ENCODE results near the gene TWF1. TPM values are rescaled to one million over a fixed set of nuclear protein-coding genes. Genes with fewer than 3 reads are reported as not detected.

The TWF1 gene
- total RNA-seq, 1 experiment from 2014 or later = 136 TPM

GRCh38 chr12:43812926-43813325, 6.8 kb upstream of the TWF1 start:
- in situ Hi-C loops (cut with HindIII; ENCODE audit: low pct_unique_long_range_greater_than_20kb, low sequenced_read_pairs) = no loop called here
- no peak for DNase-seq (ENCODE audit: low read depth)

- no peak for DNase-seq (ENCODE audit: low read depth)
- in situ Hi-C loops (cut with HindIII; ENCODE audit: low pct_unique_long_range_greater_than_20kb, low sequenced_read_pairs) = no loop called here
These were observed 5.9 kb upstream of the TWF1 start for GRCh38 chr12:43812057-43812456.

- in situ Hi-C loops (cut with HindIII; ENCODE audit: low pct_unique_long_range_greater_than_20kb, low sequenced_read_pairs) = no loop called here
- DNase-seq (ENCODE audit: low read depth) = no peak
These were observed 1.3 kb upstream of the TWF1 start for GRCh38 chr12:43807386-43807785.

GRCh38 chr12:43806737-43807072, 588 bp upstream of the TWF1 start:
- in situ Hi-C loops (cut with HindIII; ENCODE audit: low pct_unique_long_range_greater_than_20kb, low sequenced_read_pairs) = no loop called here
- DNase-seq (ENCODE audit: low read depth) = no peak

GRCh38 chr12:43805149-43805859, 813 bp downstream of the TWF1 start:
- in situ Hi-C loops (cut with HindIII; ENCODE audit: low pct_unique_long_range_greater_than_20kb, low sequenced_read_pairs) = no loop called here
- no peak for DNase-seq (ENCODE audit: low read depth)

- DNase-seq (ENCODE audit: low read depth) = no peak
- in situ Hi-C loops (cut with HindIII; ENCODE audit: low pct_unique_long_range_greater_than_20kb, low sequenced_read_pairs) = no loop called here
These were observed 8.4 kb downstream of the TWF1 start for GRCh38 chr12:43797561-43798217.

GRCh38 chr12:43795716-43796280, 10.3 kb downstream of the TWF1 start:
- DNase-seq (ENCODE audit: low read depth) = peak; percentile 21
- in situ Hi-C loops (cut with HindIII; ENCODE audit: low pct_unique_long_range_greater_than_20kb, low sequenced_read_pairs) = no loop called here

- in situ Hi-C loops (cut with HindIII; ENCODE audit: low pct_unique_long_range_greater_than_20kb, low sequenced_read_pairs) = no loop called here
- DNase-seq (ENCODE audit: low read depth) = peak; percentile 19
These were observed 16.2 kb downstream of the TWF1 start for GRCh38 chr12:43789941-43790340.

- in situ Hi-C loops (cut with HindIII; ENCODE audit: low pct_unique_long_range_greater_than_20kb, low sequenced_read_pairs) = no loop called here
- no peak for DNase-seq (ENCODE audit: low read depth)
These were observed 19.0 kb downstream of the TWF1 start for GRCh38 chr12:43786899-43787693.

GRCh38 chr12:43776498-43776897, 29.6 kb downstream of the TWF1 start:
- in situ Hi-C loops (cut with HindIII; ENCODE audit: low pct_unique_long_range_greater_than_20kb, low sequenced_read_pairs) = no loop called here
- peak; percentile 10 for DNase-seq (ENCODE audit: low read depth)

GRCh38 chr12:43766291-43766690, 39.8 kb downstream of the TWF1 start:
- in situ Hi-C loops (cut with HindIII; ENCODE audit: low pct_unique_long_range_greater_than_20kb, low sequenced_read_pairs) = loop anchor here (10.0 kb wide), 1 partner anchor 119 kb away; no protein-coding TSS in a partner anchor
- no peak for DNase-seq (ENCODE audit: low read depth)

- in situ Hi-C loops (cut with HindIII; ENCODE audit: low pct_unique_long_range_greater_than_20kb, low sequenced_read_pairs) = loop anchor here (10.0 kb wide), 1 partner anchor 120 kb away; no protein-coding TSS in a partner anchor
These were observed 41.6 kb downstream of the TWF1 start for GRCh38 chr12:43764528-43764927.

GRCh38 chr12:43763769-43764168, 42.3 kb downstream of the TWF1 start:
- no peak for DNase-seq (ENCODE audit: low read depth)
- in situ Hi-C loops (cut with HindIII; ENCODE audit: low pct_unique_long_range_greater_than_20kb, low sequenced_read_pairs) = loop anchor here (10.0 kb wide), 1 partner anchor 121 kb away; no protein-coding TSS in a partner anchor

More at GRCh38 chr12:43764528-43764927, 41.6 kb downstream of the TWF1 start:
- DNase-seq (ENCODE audit: low read depth) = no peak

- in situ Hi-C loops (cut with HindIII; ENCODE audit: low pct_unique_long_range_greater_than_20kb, low sequenced_read_pairs) = loop anchor here (10.0 kb wide), 1 partner anchor 122 kb away; no protein-coding TSS in a partner anchor
- DNase-seq (ENCODE audit: low read depth) = no peak
These were observed 43.5 kb downstream of the TWF1 start for GRCh38 chr12:43762596-43762995.

GRCh38 chr12:43761500-43761899, 44.6 kb downstream of the TWF1 start:
- DNase-seq (ENCODE audit: low read depth) = no peak
- in situ Hi-C loops (cut with HindIII; ENCODE audit: low pct_unique_long_range_greater_than_20kb, low sequenced_read_pairs) = loop anchor here (10.0 kb wide), 1 partner anchor 123 kb away; no protein-coding TSS in a partner anchor

GRCh38 chr12:43760396-43760795, 45.7 kb downstream of the TWF1 start:
- DNase-seq (ENCODE audit: low read depth) = no peak
- in situ Hi-C loops (cut with HindIII; ENCODE audit: low pct_unique_long_range_greater_than_20kb, low sequenced_read_pairs) = loop anchor here (10.0 kb wide), 1 partner anchor 124 kb away; no protein-coding TSS in a partner anchor

GRCh38 chr12:43758728-43759563, 47.2 kb downstream of the TWF1 start, which contains the start of the genes IRAK4 and PUS7L:
IRAK4 (plus strand) TSS chr12:43758951; CDS start chr12:43768112, 9,161 bp downstream.
PUS7L (minus strand) TSS chr12:43758790; CDS start chr12:43755245, 3,545 bp downstream.
- in situ Hi-C loops (cut with HindIII; ENCODE audit: low pct_unique_long_range_greater_than_20kb, low sequenced_read_pairs) = no loop called here

More at GRCh38 chr12:43758728-43759563, 47.2 kb downstream of the TWF1 start, which contains the start of the genes IRAK4 and PUS7L:
- DNase-seq (ENCODE audit: low read depth) = peak; percentile 94

All from Caki2 (cell line).